ENCODE data around the gene ZDHHC4.

Gene ZDHHC4

DNA sequence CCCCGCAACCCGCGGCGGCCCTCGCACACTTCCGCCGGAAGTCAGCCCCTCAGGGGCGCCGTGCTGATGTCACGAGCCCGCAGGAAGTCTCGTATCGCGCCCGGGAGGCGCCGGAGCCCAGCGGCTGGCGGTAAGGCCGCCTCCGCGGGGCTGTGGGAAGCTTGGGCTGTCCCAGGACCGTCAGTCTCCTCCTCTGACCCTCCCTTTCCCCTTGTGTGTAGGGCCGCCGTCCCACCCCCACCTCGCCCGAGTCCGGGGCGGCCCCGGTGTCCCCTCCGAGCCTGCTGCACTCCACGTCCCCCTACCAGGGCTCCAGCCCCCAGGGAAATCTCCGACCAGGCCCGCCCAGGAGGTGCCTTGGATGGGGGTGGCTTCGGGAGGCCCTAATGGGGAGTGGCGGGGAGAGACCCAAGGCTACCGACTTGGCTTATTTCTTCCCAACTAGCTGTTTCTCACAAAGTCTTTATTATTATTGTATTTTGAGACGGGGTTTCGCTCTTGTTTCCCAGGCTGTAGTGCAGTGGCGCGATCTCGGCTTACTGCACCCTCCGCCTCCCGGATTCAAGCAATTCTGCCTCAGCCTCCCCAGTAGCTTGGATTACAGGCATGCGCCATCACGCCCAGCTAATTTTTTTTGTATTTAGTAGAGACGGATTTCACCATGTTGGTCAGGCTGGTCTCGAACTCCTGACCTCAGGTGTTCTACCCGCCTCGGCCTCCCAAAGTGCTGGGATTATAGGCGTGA, at the start of gene ZDHHC4:
TSS of gene ZDHHC4 (plus strand) at position 86 of the 745 bp plus-strand sequence. CDS start 3,108 bp downstream, outside the sequence.
- DNase-seq (ENCODE audit: low read depth in 2 of 2) = peak; percentile 56 to 71

DNA sequence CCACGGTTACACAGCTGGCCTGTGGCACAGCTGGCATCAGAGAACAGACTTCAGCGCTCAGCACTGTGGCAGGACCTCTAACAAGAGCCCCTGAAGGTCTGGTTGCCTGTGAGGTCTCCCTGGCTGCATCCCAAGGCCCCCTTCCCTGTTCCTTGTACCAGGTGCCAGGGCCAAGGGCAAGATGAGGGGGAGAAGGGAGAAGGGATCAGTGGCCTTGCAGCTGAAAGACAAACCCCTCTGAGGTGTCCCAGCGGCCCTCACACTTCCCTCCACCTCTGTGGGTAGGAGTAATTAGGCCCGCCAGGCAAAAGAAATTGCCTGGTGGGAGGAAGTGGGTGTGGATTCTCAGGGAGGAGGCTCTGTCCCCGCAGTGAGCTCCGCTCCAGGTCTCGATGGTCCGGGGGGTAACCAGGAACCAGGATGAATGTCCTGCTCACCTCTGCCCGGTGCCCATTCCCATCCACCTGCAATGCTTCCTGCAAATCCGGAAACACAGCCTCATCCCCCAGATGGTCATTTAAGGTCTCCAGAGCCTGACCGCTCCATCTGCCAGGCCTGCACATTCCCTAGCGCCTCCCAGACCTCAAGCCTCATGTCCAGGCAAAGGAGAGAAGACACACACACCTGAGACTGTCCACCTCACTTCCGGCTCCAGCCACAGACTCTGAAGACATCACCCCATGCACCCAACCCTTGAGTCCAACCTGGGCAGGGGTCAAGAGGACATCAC, 48.7 kb upstream of the ZDHHC4 start:
- no peak for DNase-seq (ENCODE audit: low read depth in 2 of 2)

GRCh38 chr7:6529643-6530042, 47.6 kb upstream of the ZDHHC4 start:
- DNase-seq (ENCODE audit: low read depth in 2 of 2) = no peak

- peak in 1 of 2 donors; percentile 39 for DNase-seq (ENCODE audit: low read depth in 2 of 2)
Measured at GRCh38 chr7:6530626-6531491, 46.4 kb upstream of the ZDHHC4 start.

DNA sequence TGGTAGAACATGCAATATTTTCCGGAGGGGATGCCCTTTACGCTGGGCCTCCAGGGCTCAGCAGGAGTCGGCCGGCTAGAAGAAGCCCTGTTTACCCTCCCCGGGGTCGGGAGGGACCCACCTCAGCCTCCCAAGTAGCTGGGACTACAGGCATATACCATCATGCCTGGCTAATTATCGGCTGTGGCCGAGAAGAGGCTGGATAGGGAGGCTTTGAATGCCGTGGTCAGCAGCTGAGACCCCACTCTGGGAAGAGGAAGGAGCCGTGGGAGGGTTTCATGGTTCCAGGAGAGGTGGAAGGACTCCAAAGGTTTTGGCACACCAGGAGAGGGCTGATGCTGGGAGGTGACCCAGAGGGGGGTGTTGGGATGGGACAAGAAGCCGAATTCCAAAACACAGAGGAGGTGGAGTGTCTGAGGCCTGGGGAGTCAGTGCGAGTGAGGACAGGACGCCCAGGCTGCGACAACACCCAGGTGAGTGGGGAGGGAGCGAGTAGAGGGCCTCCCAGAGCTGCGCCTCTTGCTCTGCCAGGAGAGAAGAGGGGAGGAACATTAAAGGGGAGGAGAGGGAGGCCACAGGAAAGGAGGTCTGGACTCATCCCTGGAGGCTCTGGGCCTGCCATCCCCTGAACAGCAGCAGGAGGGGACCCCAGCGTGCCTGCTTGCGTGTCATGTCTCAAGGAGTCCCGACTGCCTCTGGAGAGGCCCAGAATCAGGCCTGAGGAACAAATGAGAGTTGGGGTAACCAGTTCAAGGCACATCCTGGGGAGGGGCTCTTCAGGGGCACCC, 45.6 kb upstream of the ZDHHC4 start:
- DNase-seq (ENCODE audit: low read depth in 2 of 2) = no peak

GRCh38 chr7:6532516-6532915, 44.7 kb upstream of the ZDHHC4 start:
- DNase-seq (ENCODE audit: low read depth in 2 of 2) = no peak

- DNase-seq (ENCODE audit: low read depth in 2 of 2) = no peak
Measured at GRCh38 chr7:6533893-6534495, 43.3 kb upstream of the ZDHHC4 start.

- no peak for DNase-seq (ENCODE audit: low read depth in 2 of 2)
Measured at GRCh38 chr7:6536262-6537260, 40.7 kb upstream of the ZDHHC4 start.

DNA sequence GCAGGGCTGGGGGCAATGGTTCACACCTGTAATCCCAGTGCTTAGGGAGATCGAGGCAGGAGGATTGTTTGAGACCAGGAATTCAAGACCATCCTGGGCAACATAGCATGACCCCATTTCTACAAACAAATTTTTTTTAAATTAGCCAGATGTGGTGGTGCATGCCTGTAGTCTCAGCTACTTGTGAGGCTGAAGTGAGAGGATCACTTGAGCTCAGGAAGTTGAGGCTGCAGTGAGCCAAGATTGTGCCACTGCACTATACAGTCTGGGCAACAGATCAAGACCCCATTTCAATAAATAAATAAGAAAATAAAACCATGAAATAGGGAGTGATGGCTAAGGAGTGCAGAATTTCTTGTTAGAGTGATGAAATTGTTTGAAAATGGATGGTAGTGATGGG, 34.9 kb upstream of the ZDHHC4 start:
- DNase-seq (ENCODE audit: low read depth in 2 of 2) = no peak

GRCh38 chr7:6545398-6546126, 31.7 kb upstream of the ZDHHC4 start:
- no peak for DNase-seq (ENCODE audit: low read depth in 2 of 2)

GRCh38 chr7:6546498-6547251, 30.6 kb upstream of the ZDHHC4 start:
- no peak for DNase-seq (ENCODE audit: low read depth in 2 of 2)

GRCh38 chr7:6547400-6547799, 29.9 kb upstream of the ZDHHC4 start:
- no peak for DNase-seq (ENCODE audit: low read depth in 2 of 2)

GRCh38 chr7:6551016-6551511, 26.2 kb upstream of the ZDHHC4 start, which contains the start of gene GRID2IP:
GRID2IP (minus strand) TSS chr7:6551461; CDS start chr7:6551436, 25 bp downstream.
- no peak for DNase-seq (ENCODE audit: low read depth in 2 of 2)

GRCh38 chr7:6553448-6554044, 23.7 kb upstream of the ZDHHC4 start:
- DNase-seq (ENCODE audit: low read depth in 2 of 2) = no peak

DNA sequence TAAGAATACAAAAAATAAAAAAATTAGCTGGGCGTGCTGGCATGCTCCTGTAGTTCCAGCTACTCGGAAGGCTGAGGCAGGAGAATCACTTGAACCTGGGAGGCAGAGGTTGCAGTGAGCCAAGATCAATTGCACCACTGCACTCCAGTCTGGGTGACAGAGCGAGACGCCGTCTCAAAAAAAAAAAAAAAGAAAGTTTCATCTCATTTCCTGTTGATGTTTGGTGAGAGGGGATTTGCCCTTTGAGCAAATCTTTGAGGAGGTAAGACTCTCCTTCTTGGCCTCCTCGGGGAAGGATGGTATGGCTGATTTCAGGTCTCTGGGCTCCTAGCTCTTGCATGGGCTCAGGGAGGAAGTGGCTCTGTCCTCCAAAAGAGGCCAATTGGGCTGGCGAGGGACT, 22.4 kb upstream of the ZDHHC4 start:
- no peak for DNase-seq (ENCODE audit: low read depth in 2 of 2)

GRCh38 chr7:6556196-6556595, 21.1 kb upstream of the ZDHHC4 start:
- no peak for DNase-seq (ENCODE audit: low read depth in 2 of 2)

GRCh38 chr7:6558837-6559236, 18.4 kb upstream of the ZDHHC4 start:
- DNase-seq (ENCODE audit: low read depth in 2 of 2) = no peak

DNA sequence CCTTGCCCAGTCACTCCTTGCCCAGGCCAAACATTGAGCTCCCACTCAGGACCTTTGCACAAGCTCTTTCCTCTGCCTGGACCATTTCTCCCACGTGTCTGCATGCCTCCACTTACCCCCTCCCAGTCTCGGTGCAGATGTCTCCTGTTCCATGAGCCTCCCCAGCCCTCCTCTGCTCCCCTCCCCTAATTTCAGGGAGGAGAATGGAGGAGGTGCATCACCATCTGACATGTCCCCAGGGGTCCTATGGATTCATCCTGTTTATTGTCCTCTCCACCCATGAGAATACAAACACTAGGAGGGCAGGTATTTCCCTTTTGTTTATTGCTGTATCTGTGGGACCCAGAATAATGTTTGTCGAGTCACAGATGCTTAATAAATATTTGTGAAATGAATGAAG, 17.4 kb upstream of the ZDHHC4 start:
- no peak for DNase-seq (ENCODE audit: low read depth in 2 of 2)

Data from stimulated activated CD4-positive, alpha-beta T cell treated with anti-CD3 and anti-CD28 coated beads, Interleukin-1b, Interleukin-23, amount 100 ng/mL, for 1 hour (primary cell).